A549 (cell line): ENCODE results near the gene BID. TPM values are rescaled to one million over a fixed set of nuclear protein-coding genes. Genes with fewer than 3 reads are reported as not detected.

Source experiments
- ATAC-seq, 2 experiments: fragments of 200-7000 bp in 1 of 2; fragments of >200 bp in 1 of 2; cut with Nextera tagmentation in 1 of 2; cut with Tn5 transposase in 1 of 2; 3 replicates each; pipeline versions ENCODE4 v1.8.0 to v1.9.1; 2018 to 2020; ENCODE audit warnings: mild to moderate bottlenecking in 1 of 2, moderate library complexity in 1 of 2
- CTCF ChIA-PET: fragments of 300-600 bp; sonication (Branson Sonifier 250); formaldehyde crosslinking; extraction: SDS; loops from one replicate; lab custom pipeline; 2021; ENCODE audit warnings: antibody characterized with exemption, inconsistent platforms; lab: Yijun Ruan, JAX
- POLR2A ChIA-PET: fragments of 350-600 bp; formaldehyde crosslinking; extraction: SDS; loops from one replicate; lab custom pipeline; 2021; ENCODE audit warnings: antibody characterized with exemption, inconsistent platforms; lab: Yijun Ruan, JAX
- DNase-seq, 2 experiments: peaks; one replicate each; pipeline versions ENCODE4 v3.0.0 to v3.0.0-alpha.2; 2011 to 2016; ENCODE audit warnings: low read depth in 1 of 2, low spot score in 1 of 2
- FAIRE-seq: peaks from 2 replicates; lab custom pipeline; 2011; peaks lifted over from hg19 to GRCh38; lab: Jason Lieb, UNC
- H3K27ac ChIP-seq, 2 experiments: fragments of >200 bp; sonication (Bioruptor Twin); formaldehyde crosslinking; 3 replicates each; pipeline ENCODE4 v1.5.1; 2016 to 2017
- H3K4me1 ChIP-seq: fragments of >200 bp; sonication (Bioruptor Twin); formaldehyde crosslinking; 3 replicates; pipeline ENCODE4 v1.6.1; 2016
- H3K4me2 ChIP-seq: fragments of >200 bp; sonication (Bioruptor Twin); formaldehyde crosslinking; 3 replicates; pipeline ENCODE4 v1.6.1; 2016
- H3K4me3 ChIP-seq: fragments of >200 bp; sonication (Bioruptor Twin); formaldehyde crosslinking; 3 replicates; pipeline ENCODE4 v1.5.1; 2016
- H3K9me3 ChIP-seq: fragments of >200 bp; sonication (Bioruptor Twin); formaldehyde crosslinking; 3 replicates; pipeline ENCODE4 v1.6.1; 2016
- CBX8 ChIP-seq: fragments of 200-600 bp; sonication (generic); IDR thresholded peaks from 2 replicates; pipeline ENCODE4 v1.6.1; 2016
- EHMT2 ChIP-seq: fragments of 200-600 bp; sonication (generic); IDR thresholded peaks from 2 replicates; pipeline ENCODE4 v1.6.1; 2016; ENCODE audit warnings: antibody characterized with exemption, low read depth, mild to moderate bottlenecking, moderate library complexity
- EP300 ChIP-seq, 2 experiments: fragments of >200 bp; sonication (Bioruptor Twin); formaldehyde crosslinking; IDR thresholded peaks; 2 replicates in 1 of 2; 3 replicates in 1 of 2; pipeline ENCODE4 v1.6.1; 2016 to 2017
- FOSL2 ChIP-seq, 2 experiments: fragments of 450-650 bp in 1 of 2; fragments of >200 bp in 1 of 2; sonication (Bioruptor Twin) in 1 of 2; formaldehyde crosslinking; IDR thresholded peaks; 2 replicates each; pipeline versions ENCODE4 v1.5.0 to v1.6.1; 2016 to 2020; ENCODE audit warnings: mild to moderate bottlenecking in 1 of 2, moderate library complexity in 1 of 2
- HDAC2 ChIP-seq: fragments of 200-600 bp; sonication (generic); IDR thresholded peaks from 2 replicates; pipeline ENCODE4 v1.6.1; 2016
- JUN ChIP-seq, 2 experiments: fragments of >200 bp; sonication (Bioruptor Twin); formaldehyde crosslinking; IDR thresholded peaks; 2 replicates in 1 of 2; 3 replicates in 1 of 2; pipeline ENCODE4 v1.6.1; 2016 to 2017
- JUNB ChIP-seq: fragments of >200 bp; sonication (Bioruptor Twin); formaldehyde crosslinking; IDR thresholded peaks from 2 replicates; pipeline ENCODE4 v1.6.1; 2016
- MAFK ChIP-seq: fragments of 450-650 bp; IDR thresholded peaks from 2 replicates; pipeline ENCODE4 v1.6.1; 2014; ENCODE audit not compliant: partially characterized antibody
- NR3C1 ChIP-seq: fragments of >200 bp; sonication (Bioruptor Twin); formaldehyde crosslinking; IDR thresholded peaks from 3 replicates; pipeline ENCODE4 v1.6.1; 2017
- PHF8 ChIP-seq: fragments of 200-600 bp; sonication (generic); IDR thresholded peaks from 2 replicates; pipeline ENCODE4 v1.6.1; 2016; ENCODE audit warnings: low read depth, mild to moderate bottlenecking, antibody characterized with exemption, moderate library complexity, borderline replicate concordance
- RAD21 ChIP-seq, 2 experiments: fragments of >200 bp in 1 of 2; sonication (Bioruptor Twin) in 1 of 2; formaldehyde crosslinking in 1 of 2; IDR thresholded peaks in 1 of 2; conservative IDR thresholded peaks in 1 of 2; 2 replicates in 1 of 2; 3 replicates in 1 of 2; pipeline ENCODE4 v1.6.1; 2012 to 2018; ENCODE audit warnings: inconsistent platforms in 1 of 2
- ZFP36 ChIP-seq: fragments of 450-650 bp; IDR thresholded peaks from 2 replicates; pipeline ENCODE4 v1.6.1; 2014; ENCODE audit warnings: borderline replicate concordance; ENCODE audit not compliant: partially characterized antibody
- ZNF302 ChIP-seq: fragments of 250-450 bp; sonication (Bioruptor Pico); IDR thresholded peaks from 2 replicates; pipeline ENCODE4 v1.9.0; 2021; ENCODE audit warnings: inconsistent platforms, mild to moderate bottlenecking, moderate library complexity
- WGBS: methylation state at CpG from one replicate; pipeline ENCODE4 v1.1.6; 2017; ENCODE audit errors: missing lambda C conversion rate; 5-methylcytosine and 5-hydroxymethylcytosine counted together
- polyA plus RNA-seq, 4 experiments: library from polyadenylated mRNA; depleted of rRNA in 3 of 4; stranded (reverse); fragments of >200 nt; fragmentation: RNase III in 1 of 4; extraction: RNeasy Plus Mini Kit Qiagen cat#74134 plus additional on column Dnase treatment in 1 of 4; gene quantifications; 2 replicates in 3 of 4; 3 replicates in 1 of 4; pipeline ENCODE4 v1.2.3, GENCODE V29; 2011 to 2017
- TF ChIP-seq, protein P1 (sequence below): fragments of >200 bp; sonication (Bioruptor Twin); formaldehyde crosslinking; IDR thresholded peaks from 3 replicates; pipeline ENCODE4 v1.5.1; 2016
- TF ChIP-seq, protein P2 (sequence below): IDR thresholded peaks from 2 replicates; pipeline ENCODE4 v1.6.1; 2012
- TF ChIP-seq, protein P3 (sequence below): IDR thresholded peaks from 2 replicates; pipeline ENCODE4 v1.6.1; 2012; ENCODE audit warnings: low read depth, borderline replicate concordance
- TF ChIP-seq, protein P4 (sequence below): fragments of 200-600 bp; sonication (generic); IDR thresholded peaks from 2 replicates; pipeline ENCODE4 v1.6.1; 2016; ENCODE audit warnings: antibody characterized with exemption, mild to moderate bottlenecking, moderate library complexity
- TF ChIP-seq, protein P5 (sequence below): fragments of 250-450 bp; sonication (Bioruptor Pico); IDR thresholded peaks from 2 replicates; pipeline ENCODE4 v1.5.0; 2020; ENCODE audit warnings: low read depth, mild to moderate bottlenecking, moderate library complexity

BID gene
- polyA plus RNA-seq, 2 of the 4 experiments (the other 2 are of a cell fraction), result 50.8 to 56.6 TPM

DNA sequence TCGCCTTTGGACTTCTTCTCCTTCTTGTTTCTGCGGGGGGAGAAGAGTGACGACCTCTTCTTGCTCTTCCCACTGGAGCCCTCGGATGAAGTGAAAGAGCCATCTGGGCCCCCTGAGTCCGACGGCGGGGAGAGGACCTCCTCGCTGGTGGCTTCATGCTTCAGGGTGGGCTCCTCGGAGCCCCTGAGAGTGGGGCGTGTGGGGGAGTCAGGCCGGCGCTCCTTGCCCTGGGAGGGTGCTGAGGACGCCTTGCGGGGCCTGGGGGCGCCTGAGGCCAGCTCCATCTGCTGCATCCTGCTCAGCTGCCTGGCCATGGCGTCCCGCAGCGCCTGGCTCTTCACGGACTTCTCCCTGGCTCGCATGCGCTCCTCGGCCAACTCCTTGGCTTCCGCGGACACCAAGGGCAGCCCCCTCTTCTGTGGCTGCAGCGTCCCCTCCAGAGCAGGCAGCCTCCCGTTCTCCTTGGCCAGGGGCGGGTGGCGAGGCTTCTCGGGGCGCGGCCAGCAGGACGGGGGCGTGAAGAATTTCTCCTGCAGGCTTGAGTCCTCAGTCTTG lies 43.3 kb upstream of the BID start:
- FAIRE-seq, result no peak
- WGBS, result 88% methylated on average over 16 of the region's 33 CpGs

DNA sequence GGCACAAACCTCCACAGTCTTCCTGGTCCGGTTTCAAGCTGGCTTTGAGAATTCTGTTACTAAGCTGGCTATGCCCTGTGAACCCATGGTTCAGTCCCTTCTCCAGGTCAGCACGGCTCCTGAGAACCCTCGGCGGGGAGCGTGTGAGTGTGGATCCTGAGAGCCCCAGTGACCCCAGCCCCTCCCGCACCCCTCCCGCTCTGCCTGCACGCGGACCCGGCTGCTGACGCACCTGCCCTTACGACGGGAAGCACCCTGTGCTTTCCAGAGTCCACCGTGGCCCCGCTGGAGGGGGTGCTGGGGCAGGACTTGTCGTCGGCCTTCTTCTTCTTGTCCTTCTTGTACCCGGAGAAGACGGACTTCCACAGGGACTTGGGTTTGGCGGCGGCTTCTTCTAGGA lies 42.8 kb upstream of the BID start:
- FAIRE-seq (no peak), ATAC-seq (no peak)
- TF ChIP-seq JUN (IDR thresholded peaks at IDR 0.05), result no peak
- TF ChIP-seq, all 56 proteins: peak for 0

More for the DNA sequence above, 43.3 kb upstream of the BID start:
- Histone ChIP-seq H3K9me3 (no peaks in the 10 kb centered on the region), H3K27ac (no peak overlapping the region), H3K4me1 (no peaks in the 10 kb centered on the region), H3K4me3 (no peak overlapping the region), H3K4me2 (no peak overlapping the region)
- DNase-seq (no peak), ATAC-seq (no peak)
- ChIA-PET POLR2A (no interaction called here), CTCF (interaction anchor here (1.7 to 4.3 kb wide), 2 partner anchors 11 to 12 kb away, joined by 4 to 25 read pairs; no protein-coding TSS in a partner anchor)
- TF ChIP-seq, protein P1, sequence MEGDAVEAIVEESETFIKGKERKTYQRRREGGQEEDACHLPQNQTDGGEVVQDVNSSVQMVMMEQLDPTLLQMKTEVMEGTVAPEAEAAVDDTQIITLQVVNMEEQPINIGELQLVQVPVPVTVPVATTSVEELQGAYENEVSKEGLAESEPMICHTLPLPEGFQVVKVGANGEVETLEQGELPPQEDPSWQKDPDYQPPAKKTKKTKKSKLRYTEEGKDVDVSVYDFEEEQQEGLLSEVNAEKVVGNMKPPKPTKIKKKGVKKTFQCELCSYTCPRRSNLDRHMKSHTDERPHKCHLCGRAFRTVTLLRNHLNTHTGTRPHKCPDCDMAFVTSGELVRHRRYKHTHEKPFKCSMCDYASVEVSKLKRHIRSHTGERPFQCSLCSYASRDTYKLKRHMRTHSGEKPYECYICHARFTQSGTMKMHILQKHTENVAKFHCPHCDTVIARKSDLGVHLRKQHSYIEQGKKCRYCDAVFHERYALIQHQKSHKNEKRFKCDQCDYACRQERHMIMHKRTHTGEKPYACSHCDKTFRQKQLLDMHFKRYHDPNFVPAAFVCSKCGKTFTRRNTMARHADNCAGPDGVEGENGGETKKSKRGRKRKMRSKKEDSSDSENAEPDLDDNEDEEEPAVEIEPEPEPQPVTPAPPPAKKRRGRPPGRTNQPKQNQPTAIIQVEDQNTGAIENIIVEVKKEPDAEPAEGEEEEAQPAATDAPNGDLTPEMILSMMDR, result no peak
- no peak for TF ChIP-seq CBX8
- no peak for TF ChIP-seq ZFP36
- TF ChIP-seq, protein P2, sequence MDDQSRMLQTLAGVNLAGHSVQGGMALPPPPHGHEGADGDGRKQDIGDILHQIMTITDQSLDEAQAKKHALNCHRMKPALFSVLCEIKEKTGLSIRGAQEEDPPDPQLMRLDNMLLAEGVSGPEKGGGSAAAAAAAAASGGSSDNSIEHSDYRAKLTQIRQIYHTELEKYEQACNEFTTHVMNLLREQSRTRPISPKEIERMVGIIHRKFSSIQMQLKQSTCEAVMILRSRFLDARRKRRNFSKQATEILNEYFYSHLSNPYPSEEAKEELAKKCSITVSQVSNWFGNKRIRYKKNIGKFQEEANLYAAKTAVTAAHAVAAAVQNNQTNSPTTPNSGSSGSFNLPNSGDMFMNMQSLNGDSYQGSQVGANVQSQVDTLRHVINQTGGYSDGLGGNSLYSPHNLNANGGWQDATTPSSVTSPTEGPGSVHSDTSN, result no peak
- TF ChIP-seq, protein P3, sequence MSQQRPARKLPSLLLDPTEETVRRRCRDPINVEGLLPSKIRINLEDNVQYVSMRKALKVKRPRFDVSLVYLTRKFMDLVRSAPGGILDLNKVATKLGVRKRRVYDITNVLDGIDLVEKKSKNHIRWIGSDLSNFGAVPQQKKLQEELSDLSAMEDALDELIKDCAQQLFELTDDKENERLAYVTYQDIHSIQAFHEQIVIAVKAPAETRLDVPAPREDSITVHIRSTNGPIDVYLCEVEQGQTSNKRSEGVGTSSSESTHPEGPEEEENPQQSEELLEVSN, result no peak
- TF ChIP-seq JUNB, result no peak
- no peak for TF ChIP-seq FOSL2 (IDR thresholded peaks at IDR 0.05)
- no peak for TF ChIP-seq FOSL2 (CRISPR knock-in tag; IDR thresholded peaks at IDR 0.05)
- no peak for TF ChIP-seq PHF8
- no peak for TF ChIP-seq ZNF302 (CRISPR knock-in tag)

DNA sequence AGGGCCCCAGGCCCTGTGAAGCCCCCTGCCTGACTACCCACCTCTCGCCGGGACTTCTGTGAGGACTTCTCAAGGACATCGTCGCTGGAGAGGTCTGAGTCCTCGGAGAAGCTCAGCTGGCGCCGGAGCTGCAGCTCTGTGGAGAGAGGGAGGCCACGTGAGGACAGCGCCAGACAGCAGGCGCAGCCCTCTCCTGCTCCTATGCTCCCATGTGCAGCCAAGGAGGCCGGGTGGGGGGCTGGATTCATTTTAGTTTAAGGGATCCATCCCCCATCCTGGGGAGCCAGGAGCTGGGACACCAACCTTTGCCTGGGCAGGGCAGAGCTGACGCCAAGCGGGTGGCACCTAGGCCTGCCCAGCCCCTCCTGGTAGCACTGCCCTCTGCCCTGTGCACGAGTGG lies 42.4 kb upstream of the BID start:
- Histone ChIP-seq H3K4me2 (no peak overlapping the region), H3K4me3 (no peak overlapping the region), H3K9me3 (no peaks in the 10 kb centered on the region), H3K4me1 (no peaks in the 10 kb centered on the region), H3K27ac (no peak overlapping the region)
- FAIRE-seq (no peak), ATAC-seq (no peak), DNase-seq (no peak)
- no CpG with 5 or more reads among the region's 14 CpGs for WGBS
- ChIA-PET POLR2A (no interaction called here), CTCF (interaction anchor here (0.6 to 4.3 kb wide), 3 partner anchors 13 to 142 kb away, joined by 3 to 25 read pairs (median 4); no protein-coding TSS in a partner anchor)
- TF ChIP-seq RAD21 (conservative IDR thresholded peaks at IDR 0.05 in 1 of 2, IDR thresholded peaks at IDR 0.05 in 1 of 2) (no peak), HDAC2 (no peak), EP300 (IDR thresholded peaks at IDR 0.05) (no peak), MAFK (no peak), EHMT2 (no peak), NR3C1 (no peak)
- TF ChIP-seq, protein P4, sequence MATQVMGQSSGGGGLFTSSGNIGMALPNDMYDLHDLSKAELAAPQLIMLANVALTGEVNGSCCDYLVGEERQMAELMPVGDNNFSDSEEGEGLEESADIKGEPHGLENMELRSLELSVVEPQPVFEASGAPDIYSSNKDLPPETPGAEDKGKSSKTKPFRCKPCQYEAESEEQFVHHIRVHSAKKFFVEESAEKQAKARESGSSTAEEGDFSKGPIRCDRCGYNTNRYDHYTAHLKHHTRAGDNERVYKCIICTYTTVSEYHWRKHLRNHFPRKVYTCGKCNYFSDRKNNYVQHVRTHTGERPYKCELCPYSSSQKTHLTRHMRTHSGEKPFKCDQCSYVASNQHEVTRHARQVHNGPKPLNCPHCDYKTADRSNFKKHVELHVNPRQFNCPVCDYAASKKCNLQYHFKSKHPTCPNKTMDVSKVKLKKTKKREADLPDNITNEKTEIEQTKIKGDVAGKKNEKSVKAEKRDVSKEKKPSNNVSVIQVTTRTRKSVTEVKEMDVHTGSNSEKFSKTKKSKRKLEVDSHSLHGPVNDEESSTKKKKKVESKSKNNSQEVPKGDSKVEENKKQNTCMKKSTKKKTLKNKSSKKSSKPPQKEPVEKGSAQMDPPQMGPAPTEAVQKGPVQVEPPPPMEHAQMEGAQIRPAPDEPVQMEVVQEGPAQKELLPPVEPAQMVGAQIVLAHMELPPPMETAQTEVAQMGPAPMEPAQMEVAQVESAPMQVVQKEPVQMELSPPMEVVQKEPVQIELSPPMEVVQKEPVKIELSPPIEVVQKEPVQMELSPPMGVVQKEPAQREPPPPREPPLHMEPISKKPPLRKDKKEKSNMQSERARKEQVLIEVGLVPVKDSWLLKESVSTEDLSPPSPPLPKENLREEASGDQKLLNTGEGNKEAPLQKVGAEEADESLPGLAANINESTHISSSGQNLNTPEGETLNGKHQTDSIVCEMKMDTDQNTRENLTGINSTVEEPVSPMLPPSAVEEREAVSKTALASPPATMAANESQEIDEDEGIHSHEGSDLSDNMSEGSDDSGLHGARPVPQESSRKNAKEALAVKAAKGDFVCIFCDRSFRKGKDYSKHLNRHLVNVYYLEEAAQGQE, result no peak
- TF ChIP-seq, protein P5, sequence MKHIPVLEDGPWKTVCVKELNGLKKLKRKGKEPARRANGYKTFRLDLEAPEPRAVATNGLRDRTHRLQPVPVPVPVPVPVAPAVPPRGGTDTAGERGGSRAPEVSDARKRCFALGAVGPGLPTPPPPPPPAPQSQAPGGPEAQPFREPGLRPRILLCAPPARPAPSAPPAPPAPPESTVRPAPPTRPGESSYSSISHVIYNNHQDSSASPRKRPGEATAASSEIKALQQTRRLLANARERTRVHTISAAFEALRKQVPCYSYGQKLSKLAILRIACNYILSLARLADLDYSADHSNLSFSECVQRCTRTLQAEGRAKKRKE (CRISPR knock-in tag), result no peak

More for the DNA sequence above, 42.8 kb upstream of the BID start:
- H3K4me3 ChIP-seq, result no peak overlapping the region
- 90% methylated on average over 13 of the region's 21 CpGs for WGBS
- H3K9me3 ChIP-seq, result no peaks in the 10 kb centered on the region
- CTCF ChIA-PET, result interaction anchor here (0.6 to 4.3 kb wide), 3 partner anchors 12 to 142 kb away, joined by 3 to 25 read pairs (median 4); no protein-coding TSS in a partner anchor
- no peak overlapping the region for H3K27ac ChIP-seq
- no peak for DNase-seq
- no peaks in the 10 kb centered on the region for H3K4me1 ChIP-seq
- H3K4me2 ChIP-seq, result no peak overlapping the region
- POLR2A ChIA-PET, result no interaction called here
